GM11168 (cell line): ENCODE measurements around the gene SHISA5.

Experiments used
- in situ Hi-C: fragments of 300-500 bp; cut with MboI; formaldehyde crosslinking; loops from one replicate; pipeline ENCODE4 v1.12.0; 2022; ENCODE audit warnings: low sequenced_read_pairs; ENCODE audit not compliant: unreplicated experiment

Gene SHISA5

GRCh38 chr3:48433472-48434118, 70.4 kb downstream of the SHISA5 start:
- in situ Hi-C loops: loop anchor here (10.0 kb wide), 1 partner anchor 159 kb away; no protein-coding TSS in a partner anchor

GRCh38 chr3:48432411-48433371, 71.3 kb downstream of the SHISA5 start:
- in situ Hi-C loops: loop anchor here (10.0 kb wide), 1 partner anchor 158 kb away; no protein-coding TSS in a partner anchor

- in situ Hi-C loops: loop anchor here (10.0 kb wide), 1 partner anchor 157 kb away; no protein-coding TSS in a partner anchor
Observed at GRCh38 chr3:48431224-48432029, 72.5 kb downstream of the SHISA5 start.

GRCh38 chr3:48430708-48431101, 73.3 kb downstream of the SHISA5 start:
- in situ Hi-C loops: loop anchor here (10.0 kb wide), 1 partner anchor 156 kb away; no protein-coding TSS in a partner anchor

- in situ Hi-C loops: loop anchor here (10.0 kb wide), 1 partner anchor 155 kb away; no protein-coding TSS in a partner anchor
Observed at GRCh38 chr3:48429960-48430707, 73.8 kb downstream of the SHISA5 start, which contains the start of gene PLXNB1. PLXNB1 (minus strand) TSS chr3:48430086; CDS start chr3:48424611, 5,475 bp downstream.

DNA sequence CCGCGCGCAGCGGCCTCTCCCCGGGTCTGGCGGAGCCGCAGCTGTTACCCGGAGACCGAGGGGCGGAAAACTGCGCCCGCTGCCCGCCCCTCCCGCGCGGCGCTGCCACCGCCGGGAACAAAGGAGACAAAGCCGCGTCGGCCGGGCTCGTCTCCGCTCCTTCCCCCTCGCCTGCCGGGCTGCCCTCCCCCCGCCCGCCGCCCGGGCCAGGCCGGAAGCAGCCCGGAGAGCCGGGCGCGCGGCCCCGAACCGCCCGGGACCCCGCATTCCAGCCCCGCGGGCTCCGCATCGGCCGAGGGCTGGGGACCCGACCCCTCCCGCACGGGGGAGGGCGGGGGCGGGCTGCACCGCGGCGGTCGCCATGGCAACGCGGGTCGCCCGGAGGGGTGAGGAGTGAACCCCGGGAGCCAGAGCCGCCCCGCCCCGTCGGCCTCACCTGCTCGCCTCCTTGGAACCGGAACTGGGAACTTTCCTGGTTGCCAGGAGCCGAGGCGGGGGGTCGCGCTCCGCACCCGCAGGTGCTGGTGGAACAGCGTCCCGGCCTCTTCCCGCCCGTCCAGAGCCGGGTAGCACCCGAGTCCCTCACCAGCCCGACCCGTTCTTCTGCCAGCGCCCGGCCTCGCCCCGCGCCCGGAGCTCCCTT, 74.5 kb downstream of the SHISA5 start:
- in situ Hi-C loops: no loop called here

DNA sequence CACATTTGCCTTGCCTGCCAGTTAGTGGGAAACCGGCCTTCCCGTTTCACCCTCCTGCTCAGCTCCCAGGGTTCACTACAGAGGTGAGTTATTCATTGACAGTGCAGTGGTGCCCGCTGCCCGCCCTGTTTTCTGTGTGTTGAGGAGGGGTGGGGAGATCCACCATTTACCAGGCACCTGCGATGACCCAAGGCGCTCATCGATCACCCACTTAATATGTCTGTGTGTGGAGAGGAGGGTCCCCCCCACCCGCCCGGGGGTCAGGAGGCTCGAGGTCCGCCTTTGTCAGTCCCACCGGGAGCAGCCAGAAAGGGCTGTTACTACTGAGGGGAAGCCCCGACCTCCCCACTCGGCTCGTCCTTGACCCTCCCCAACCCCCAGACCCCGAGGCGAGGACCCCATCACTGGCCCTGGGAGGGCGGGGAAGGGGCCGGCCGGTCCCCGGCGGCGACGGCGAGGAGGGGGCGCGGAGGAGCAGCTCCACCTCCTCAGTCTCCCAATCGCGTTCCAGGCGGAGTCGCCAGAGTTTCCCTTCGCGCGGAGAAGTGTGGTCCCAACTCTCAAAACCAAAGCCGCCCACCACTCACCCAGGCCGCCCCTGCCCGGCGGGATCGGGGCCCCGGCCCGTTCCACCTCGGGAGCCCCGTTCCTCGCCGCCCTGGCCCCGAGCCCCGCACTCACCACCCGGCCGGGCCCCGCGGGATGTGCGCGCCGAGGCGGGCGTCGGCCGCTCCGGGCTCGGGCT, 75.2 kb downstream of the SHISA5 start:
- in situ Hi-C loops: no loop called here

DNA sequence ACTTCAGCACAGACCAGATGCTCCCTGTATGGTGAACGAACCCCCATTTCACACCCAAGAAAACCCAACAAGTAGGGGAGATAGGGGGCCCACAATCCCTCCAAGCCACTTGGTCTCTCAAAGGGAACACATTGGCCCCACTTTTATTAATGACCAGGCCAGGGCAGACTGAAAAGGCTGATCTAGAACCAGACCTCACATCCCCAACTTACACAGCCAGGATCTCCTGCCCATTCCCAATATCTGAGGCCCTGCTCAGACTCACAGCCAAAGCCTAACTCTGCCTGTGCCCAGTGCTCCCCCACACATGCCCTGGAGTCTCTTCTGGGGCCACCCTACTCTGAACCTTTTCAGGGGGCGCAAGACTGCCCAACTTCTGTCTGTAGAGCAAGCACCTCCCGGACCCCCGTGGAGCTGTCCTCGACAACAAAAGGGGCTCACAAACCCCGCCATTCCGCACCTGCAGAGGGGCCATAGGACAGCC, 75.8 kb downstream of the SHISA5 start:
- in situ Hi-C loops: no loop called here

GRCh38 chr3:48427630-48427962, 76.4 kb downstream of the SHISA5 start:
- in situ Hi-C loops: no loop called here

GRCh38 chr3:48426944-48427629, 76.9 kb downstream of the SHISA5 start:
- in situ Hi-C loops: no loop called here

GRCh38 chr3:48426401-48426909, 77.5 kb downstream of the SHISA5 start:
- in situ Hi-C loops: no loop called here

GRCh38 chr3:48425281-48425812, 78.6 kb downstream of the SHISA5 start:
- in situ Hi-C loops: no loop called here

DNA sequence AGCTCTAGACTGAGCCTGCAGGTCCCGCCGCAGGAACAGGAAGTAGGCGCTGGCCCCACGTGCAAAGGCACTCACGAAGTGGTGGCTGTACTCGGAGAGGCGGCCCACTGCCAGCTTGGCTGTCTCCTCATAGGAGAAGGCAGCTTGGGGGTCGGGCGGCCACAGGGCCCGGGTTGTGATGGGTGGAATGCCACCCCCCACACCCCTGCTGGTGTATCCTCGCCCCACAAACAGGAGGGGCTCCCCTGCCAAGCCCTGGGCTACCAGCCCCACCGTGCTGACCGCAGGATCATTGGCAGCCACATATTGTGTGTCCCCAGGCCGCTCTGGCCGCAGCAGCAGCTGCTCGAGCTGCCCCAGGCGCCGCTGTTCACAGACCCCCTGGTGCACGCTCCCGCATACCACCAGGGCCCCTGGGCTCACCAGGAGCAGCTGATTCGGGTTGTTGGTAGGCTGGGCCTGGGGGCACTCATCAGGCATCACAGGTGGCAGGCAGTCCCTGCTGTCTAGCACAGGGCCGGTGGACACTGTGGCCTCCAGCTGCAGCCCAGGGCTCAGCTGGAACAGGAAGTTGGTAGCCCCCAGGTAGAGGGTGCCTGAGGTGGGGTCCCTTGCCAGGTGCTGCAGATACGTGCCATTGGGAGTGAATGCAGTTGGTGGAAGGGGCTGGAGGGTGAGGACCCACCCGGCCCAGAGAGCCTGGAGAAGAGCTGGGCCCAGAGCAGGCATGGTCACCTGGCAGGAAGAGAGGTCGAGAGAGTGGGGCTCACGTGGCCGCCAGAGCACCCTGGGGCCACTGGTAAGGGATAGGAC, 79.9 kb downstream of the SHISA5 start:
- in situ Hi-C loops: no loop called here

- in situ Hi-C loops: no loop called here
Observed at GRCh38 chr3:48423241-48423882, 80.6 kb downstream of the SHISA5 start.

- in situ Hi-C loops: no loop called here
Observed at GRCh38 chr3:48422681-48423080, 81.3 kb downstream of the SHISA5 start.

GRCh38 chr3:48422272-48422671, 81.7 kb downstream of the SHISA5 start:
- in situ Hi-C loops: no loop called here
